ENCODE measurements around the gene KDM4B.
A peak's percentile ranks its signal among the peaks of the same experiment; 100 is the strongest.
"Not testable (repeated sequence)": the region's sequence is repeated elsewhere in the genome, so short reads cannot be mapped to it uniquely, and the experiment has no call there.

Gene KDM4B

DNA sequence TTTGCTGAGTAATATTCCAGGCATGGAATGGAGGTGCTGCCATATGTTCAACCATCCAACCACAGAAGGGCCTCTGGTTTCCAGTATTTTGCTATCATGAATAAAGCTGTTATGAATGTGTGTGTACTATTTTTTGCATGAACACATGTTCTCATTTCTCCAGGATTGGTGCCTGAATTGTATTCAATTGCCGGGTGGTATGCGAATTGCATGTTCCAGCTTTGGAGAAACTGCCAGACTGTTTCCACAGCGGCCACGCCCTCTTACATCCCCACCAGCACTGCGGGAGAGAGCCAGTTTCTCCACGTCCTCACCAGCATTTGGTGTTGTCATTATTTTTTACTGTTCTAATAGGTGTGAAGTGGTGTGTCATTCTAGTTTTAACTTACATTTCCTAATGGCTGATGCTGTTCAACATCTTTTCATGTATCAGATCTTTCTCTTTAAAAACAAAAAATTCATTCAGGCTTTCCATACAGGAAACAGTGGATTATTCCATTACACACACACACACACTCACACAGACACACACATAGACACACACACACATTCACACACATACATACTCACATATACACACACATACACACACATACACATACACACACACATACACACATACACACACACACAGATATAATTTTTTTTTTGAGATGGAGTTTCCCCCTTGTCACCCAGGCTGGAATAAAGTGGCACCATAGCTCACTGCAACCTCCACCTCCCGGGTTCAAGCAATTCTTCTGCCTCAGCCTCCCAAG lies 217.6 kb downstream of the KDM4B start:
- DNase-seq: peak; percentile 66

DNA sequence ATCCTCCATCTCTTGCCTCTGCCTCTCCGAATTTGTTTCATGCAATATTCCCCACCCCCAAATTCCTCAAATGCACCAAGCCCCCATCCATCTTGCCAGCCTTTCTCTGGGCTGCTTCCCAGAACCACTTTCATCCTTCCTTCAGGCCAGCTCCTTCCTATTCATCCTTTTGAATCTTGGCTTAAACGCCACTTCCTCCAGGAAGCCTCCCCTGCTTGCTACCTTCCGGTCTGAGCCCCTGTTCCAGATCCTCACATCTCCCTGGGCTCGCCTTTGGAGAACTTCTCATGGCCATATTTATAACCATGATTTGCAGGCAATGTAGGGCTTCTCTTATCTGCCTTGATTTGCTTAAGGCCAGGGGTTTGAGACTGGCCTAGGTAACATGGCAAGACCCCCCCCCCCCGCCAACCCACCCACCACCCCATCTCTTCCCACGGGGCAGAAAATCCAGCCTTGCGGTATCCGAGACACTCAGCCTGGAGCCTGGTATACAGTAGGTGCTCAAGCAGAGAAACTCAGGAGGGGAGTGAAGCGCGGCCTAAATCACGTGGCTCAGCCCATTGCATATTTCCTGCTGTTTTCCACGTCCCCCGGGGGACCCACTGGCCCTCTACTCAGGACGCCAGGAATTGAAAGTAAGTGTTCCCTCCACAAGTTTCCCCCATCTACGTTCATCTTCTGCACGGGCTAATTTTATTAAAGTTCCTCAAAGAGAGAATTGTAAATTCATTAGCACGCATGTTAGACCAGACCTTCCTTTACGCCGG lies 219.8 kb downstream of the KDM4B start:
- DNase-seq: no peak

DNA sequence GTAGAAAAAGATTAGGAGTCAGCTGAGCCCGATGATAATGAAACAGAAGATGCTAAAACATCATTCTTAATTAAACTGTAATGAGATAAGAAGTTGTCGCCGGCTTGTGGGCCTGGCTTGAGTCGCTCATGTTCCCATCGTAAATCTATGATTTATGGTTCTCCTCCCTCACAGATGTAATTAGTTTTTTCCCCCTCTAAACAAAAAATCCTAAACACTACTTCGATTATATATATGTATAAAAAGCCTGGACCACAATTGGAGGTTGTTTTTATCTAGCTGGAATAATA lies 220.3 kb downstream of the KDM4B start:
- DNase-seq: no peak

DNA sequence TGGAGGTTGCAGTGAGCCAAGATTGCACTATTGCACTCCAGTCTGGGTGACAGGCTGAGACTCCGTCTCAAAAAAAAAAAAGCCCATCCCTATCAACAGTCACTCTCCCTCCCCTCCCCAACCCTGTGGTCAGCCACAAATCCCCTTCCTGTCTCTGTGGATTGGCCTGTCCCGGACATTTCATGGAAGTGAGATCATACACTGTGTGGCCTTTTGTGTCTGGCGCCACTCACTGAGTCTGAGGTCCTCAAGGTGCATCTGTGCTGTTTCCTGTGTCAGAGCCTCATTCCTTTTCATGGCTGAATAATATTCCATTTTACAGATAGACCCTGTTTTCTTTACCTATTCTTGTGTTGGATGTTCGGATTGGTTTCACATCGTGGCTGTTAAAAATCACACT lies 222.2 kb downstream of the KDM4B start:
- DNase-seq: peak; percentile 67

DNA sequence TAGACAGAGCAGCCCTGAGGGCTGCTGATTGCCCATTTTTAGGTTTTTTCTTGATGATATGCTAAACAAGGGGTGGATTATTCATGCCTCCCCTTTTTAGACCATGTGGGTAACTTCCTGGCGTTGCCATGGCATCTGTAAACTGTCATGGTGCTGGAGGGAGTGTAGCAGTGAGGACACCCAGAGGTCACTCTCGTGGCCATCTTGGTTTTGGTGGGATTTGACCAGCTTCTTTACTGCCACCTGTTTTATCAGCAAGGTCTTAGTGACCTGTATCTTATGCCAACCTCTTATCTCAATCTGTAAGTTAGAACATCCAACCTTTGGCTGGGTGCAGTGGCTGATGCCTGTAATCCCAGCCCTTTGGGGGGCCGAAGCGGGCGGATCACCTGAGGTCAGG lies 223.7 kb downstream of the KDM4B start:
- no peak for DNase-seq

DNA sequence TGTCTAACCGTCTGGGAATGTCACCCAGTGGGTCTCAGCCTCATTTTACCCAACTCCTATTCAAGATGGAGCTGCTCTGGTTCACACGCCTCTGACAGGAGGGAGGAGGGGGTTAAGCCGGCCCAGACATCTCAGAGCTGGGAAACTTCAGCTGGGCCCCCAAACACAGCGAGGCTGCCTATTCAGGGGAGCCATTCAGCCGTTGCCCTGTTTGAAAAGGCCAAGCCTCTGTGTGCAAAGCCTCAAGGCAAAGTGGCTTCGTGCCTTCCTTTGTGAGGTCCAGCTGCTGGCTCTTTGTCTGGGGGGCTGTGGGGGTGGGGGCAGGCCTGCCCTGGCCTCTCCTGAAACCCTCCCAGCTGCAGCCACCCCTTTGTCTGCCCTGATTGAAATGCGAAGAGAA lies 224.3 kb downstream of the KDM4B start:
- DNase-seq: no peak

DNA sequence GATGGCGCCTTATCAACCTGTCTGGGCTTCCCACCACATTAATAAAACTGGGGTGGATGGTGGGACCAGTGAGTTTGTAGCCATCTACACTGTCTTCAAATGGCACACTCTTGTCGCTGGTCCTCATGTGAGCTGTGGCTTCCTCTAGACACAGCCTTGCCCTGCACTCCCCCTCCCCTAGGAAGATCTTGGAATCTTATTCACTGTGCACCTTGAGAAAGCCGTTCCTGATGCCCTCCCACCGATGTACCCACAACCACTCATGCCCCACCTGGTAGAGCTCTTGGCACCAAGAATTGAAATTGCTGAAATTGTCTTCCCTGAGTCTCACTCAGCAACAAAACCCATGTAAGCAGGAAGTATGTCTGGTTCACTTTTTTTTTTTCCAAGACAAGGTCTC lies 225.7 kb downstream of the KDM4B start:
- no peak for DNase-seq

DNA sequence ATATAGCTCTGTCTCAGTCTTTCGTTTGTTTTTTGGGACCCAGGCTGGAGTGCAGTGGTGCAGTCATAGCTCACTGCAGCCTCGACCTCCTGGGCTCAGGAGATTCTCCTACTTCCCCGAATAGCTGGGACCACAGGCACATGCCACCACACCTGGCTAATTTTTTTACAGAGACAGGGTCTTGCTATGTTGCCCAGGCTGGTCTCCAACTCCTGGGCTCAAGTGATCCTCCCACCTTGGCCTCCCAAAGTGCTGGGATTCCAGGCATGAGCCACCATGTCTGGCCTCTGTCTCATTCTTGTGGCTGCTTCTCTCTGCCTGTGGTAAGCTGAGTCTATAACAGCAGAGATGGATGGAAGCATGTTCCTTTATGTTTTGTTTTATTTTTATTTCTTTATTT lies 226.7 kb downstream of the KDM4B start:
- not testable (repeated sequence) for DNase-seq

DNA sequence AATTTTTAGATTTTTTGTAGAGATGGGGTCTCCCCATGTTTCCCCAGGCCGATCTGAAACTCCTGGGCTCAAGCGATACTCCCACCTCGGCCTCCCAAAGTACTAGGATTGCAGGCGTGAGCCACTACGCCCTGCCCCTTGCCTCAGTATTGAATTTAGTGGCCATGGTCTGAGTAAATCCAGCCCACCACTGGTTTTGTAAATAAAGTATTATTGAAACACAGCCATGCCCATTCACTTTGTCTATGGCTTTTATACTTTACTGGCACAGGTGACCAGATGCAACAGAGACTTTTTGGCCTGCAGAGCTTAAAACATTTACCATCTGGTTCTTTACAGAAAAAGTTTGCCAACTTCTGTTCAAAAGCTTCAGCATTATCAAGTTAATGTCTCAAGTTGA lies 227.9 kb downstream of the KDM4B start:
- no peak for DNase-seq

DNA sequence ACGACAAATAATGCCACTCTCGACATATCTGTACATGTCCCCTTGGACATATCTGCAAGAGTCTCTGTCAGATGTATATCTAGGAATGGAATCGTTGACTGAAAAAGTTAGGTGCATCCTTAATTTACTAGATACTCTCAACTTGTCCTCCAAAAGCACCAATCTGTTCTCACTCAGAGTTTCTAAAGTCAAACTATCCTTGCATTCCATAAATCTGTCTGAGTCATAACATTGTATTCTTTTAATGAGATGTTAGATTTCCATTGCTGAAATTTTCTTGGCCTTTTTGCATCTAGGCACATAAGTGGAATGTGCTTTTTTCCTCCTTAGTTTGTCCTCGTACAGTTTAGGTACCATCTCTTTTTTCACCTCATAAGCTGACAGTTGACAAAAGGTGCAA lies 231.9 kb downstream of the KDM4B start:
- DNase-seq: no peak

DNA sequence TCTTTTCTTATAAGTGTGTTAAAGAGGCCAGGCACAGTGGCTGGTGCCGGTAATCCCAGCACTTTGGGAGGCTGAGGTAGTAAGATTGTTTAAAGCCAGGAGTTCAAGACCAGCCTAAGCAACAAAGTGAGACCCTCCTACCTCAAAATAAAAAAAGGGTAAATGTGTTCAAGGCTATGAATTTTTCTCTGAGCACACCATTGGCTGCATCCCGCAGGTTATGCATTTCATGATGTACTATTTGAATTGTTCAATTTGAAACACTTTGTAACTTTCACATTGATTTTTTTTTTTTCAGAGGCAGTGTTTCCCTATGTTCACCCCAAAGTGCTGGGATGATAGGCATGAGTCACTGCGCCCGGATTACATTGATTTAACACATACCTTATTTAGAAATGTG lies 233.6 kb downstream of the KDM4B start:
- no peak for DNase-seq
